ENCODE data around the gene NOP16. TPM values are rescaled to one million over a fixed set of nuclear protein-coding genes. Genes with fewer than 3 reads are reported as not detected.
A peak's percentile ranks its signal among the peaks of the same experiment; 100 is the strongest.

Gene NOP16
- total RNA-seq, 1 experiment from 2014 or later: 103 TPM

- Histone ChIP-seq H4K20me1 (ENCODE audit: low read length) (no peaks in the 10 kb centered on the region), H3K9me3 (ENCODE audit: low read length) (no peaks in the 10 kb centered on the region), H3K27ac (ENCODE audit: low read length) (no peak overlapping the region), H3K27me3 (ENCODE audit: low read length) (no peaks in the 10 kb centered on the region), H3K4me3 (ENCODE audit: low read length) (no peak overlapping the region), H3K4me2 (ENCODE audit: low read length) (peak overlapping the region; percentile 15; the same call in 1 of the 2 replicates), H2AFZ (ENCODE audit: low read length) (no peak overlapping the region), H3K9me2 (replicated peaks; ENCODE audit: low read length) (no peaks in the 10 kb centered on the region), H3K36me3 (ENCODE audit: low read depth, low read length) (peaks cover 5% of the 10 kb centered on the region), H3K79me2 (ENCODE audit: low read length) (0 out of 2 replicates have a peak, but pooled peaks cover 3% of the 10 kb centered on the region), H3F3A (ENCODE audit: low read length, unreplicated experiment) (no peaks in the 10 kb centered on the region), H3K9ac (ENCODE audit: low read length) (no peak overlapping the region), H3K4me1 (ENCODE audit: insufficient read depth, low read length) (peaks cover 25% of the 10 kb centered on the region)
- intact Hi-C loops (cut with micrococcal nuclease): no loop called here
- DNase-seq: peak; percentile 56
- CTCF ChIA-PET: no interaction called here
- TF ChIP-seq CTCF (conservative IDR thresholded peaks at IDR 0.05; ENCODE audit: low read depth, low read length) (no peak), EZH2phosphoT487 (IDR thresholded peaks at IDR 0.05; ENCODE audit: borderline replicate concordance, low read length) (no peak), EZH2 (IDR thresholded peaks at IDR 0.05; ENCODE audit: low read length, unreplicated experiment) (no peak)
- peak; percentile 82 for ATAC-seq
- no TSS peak for BruUV-seq (replicated peaks)
- POLR2A ChIA-PET (ENCODE audit: unreplicated experiment): no interaction called here
Observed at GRCh38 chr5:176400382-176401156, 12.2 kb upstream of the NOP16 start.

DNA sequence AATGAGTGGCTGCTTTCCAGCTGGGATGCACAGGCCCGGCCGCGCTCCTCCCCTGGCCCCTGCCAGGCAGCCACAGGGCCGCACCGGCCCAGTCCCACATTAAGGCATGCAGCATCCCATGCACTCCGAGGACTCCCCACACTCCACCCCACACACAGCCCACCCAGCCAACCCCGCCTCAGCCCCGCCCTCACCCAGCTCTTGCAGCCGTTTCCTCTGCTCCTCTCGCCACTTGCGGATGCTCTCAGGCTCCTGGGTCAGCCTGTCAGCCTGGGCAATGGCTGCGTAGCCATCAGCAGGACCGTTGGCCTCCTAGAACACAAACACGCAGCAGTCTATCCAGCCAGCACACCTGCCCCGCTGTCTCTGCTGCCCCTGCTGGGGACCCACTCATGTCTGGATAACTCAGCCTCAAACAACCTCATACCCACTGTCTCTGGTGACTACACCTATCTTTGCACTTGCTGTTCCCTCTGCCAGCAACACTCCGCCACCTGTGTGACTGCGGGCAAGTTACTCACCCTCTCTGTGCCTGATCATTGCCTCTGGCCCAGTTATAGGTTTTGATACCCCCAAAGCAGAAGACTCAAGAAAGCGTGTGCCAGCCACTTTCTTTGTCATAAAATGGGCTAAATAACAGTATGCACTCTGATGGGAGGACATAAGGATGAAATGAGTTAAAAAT, 9.5 kb upstream of the NOP16 start:
- H3F3A ChIP-seq (ENCODE audit: low read length, unreplicated experiment): no peaks in the 10 kb centered on the region
- H3K4me1 ChIP-seq (ENCODE audit: insufficient read depth, low read length): peaks cover 12% of the 10 kb centered on the region
- DNase-seq: no peak
- no peak overlapping the region for H3K4me3 ChIP-seq (ENCODE audit: low read length)
- no peaks in the 10 kb centered on the region for H3K27me3 ChIP-seq (ENCODE audit: low read length)
- CTCF ChIA-PET: no interaction called here
- no peak for ATAC-seq
- H2AFZ ChIP-seq (ENCODE audit: low read length): no peak overlapping the region
- POLR2A ChIA-PET (ENCODE audit: unreplicated experiment): no interaction called here
- intact Hi-C loops (cut with micrococcal nuclease): no loop called here
- no peaks in the 10 kb centered on the region for H4K20me1 ChIP-seq (ENCODE audit: low read length)
- no peaks in the 10 kb centered on the region for H3K9me2 ChIP-seq (replicated peaks; ENCODE audit: low read length)
- no peaks in the 10 kb centered on the region for H3K9me3 ChIP-seq (ENCODE audit: low read length)
- BruUV-seq (replicated peaks): no TSS peak
- H3K4me2 ChIP-seq (ENCODE audit: low read length): no peak overlapping the region
- no peak overlapping the region for H3K27ac ChIP-seq (ENCODE audit: low read length)
- TF ChIP-seq EZH2phosphoT487 (IDR thresholded peaks at IDR 0.05; ENCODE audit: borderline replicate concordance, low read length): no peak
- no peak for TF ChIP-seq EZH2 (IDR thresholded peaks at IDR 0.05; ENCODE audit: low read length, unreplicated experiment)
- no peak for TF ChIP-seq CTCF (conservative IDR thresholded peaks at IDR 0.05; ENCODE audit: low read depth, low read length)
- peaks cover 13% of the 10 kb centered on the region for H3K36me3 ChIP-seq (ENCODE audit: low read depth, low read length)
- H3K9ac ChIP-seq (ENCODE audit: low read length): no peak overlapping the region
- 0 out of 2 replicates have a peak, but pooled peaks cover 3% of the 10 kb centered on the region for H3K79me2 ChIP-seq (ENCODE audit: low read length)

DNA sequence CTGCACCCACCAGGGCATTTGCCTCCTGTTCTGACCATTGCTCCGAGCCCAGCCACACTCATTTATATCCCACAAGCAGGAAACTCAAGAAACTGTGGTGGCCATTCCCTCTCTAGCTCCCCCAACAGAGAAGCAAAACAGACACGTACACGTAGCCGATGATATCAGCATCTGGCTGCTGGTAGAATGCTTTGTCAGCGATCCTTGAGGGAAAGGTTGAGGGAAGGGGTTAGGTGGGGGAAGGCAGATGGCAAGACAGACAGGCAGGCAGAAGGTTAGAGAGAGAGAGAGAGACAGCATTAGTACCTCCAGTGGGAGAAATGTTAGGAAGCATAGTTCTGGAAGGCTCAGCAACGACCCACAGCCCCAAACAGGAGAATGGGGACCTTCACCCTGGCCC, 7.9 kb upstream of the NOP16 start:
- Histone ChIP-seq H3K79me2 (ENCODE audit: low read length) (no peaks in the 10 kb centered on the region), H2AFZ (ENCODE audit: low read length) (no peak overlapping the region), H3K9me2 (replicated peaks; ENCODE audit: low read length) (no peaks in the 10 kb centered on the region), H3K27ac (ENCODE audit: low read length) (no peak overlapping the region), H3K36me3 (ENCODE audit: low read depth, low read length) (peaks cover 19% of the 10 kb centered on the region), H3K9ac (ENCODE audit: low read length) (no peak overlapping the region), H4K20me1 (ENCODE audit: low read length) (no peaks in the 10 kb centered on the region), H3K9me3 (ENCODE audit: low read length) (no peaks in the 10 kb centered on the region), H3K27me3 (ENCODE audit: low read length) (no peaks in the 10 kb centered on the region), H3K4me3 (ENCODE audit: low read length) (no peak overlapping the region), H3F3A (ENCODE audit: low read length, unreplicated experiment) (no peaks in the 10 kb centered on the region), H3K4me1 (ENCODE audit: insufficient read depth, low read length) (peaks cover 12% of the 10 kb centered on the region), H3K4me2 (ENCODE audit: low read length) (no peak overlapping the region)
- no TSS peak for BruUV-seq (replicated peaks)
- intact Hi-C loops (cut with micrococcal nuclease): no loop called here
- TF ChIP-seq EZH2 (IDR thresholded peaks at IDR 0.05; ENCODE audit: low read length, unreplicated experiment) (no peak), CTCF (conservative IDR thresholded peaks at IDR 0.05; ENCODE audit: low read depth, low read length) (no peak), EZH2phosphoT487 (IDR thresholded peaks at IDR 0.05; ENCODE audit: borderline replicate concordance, low read length) (no peak)
- POLR2A ChIA-PET (ENCODE audit: unreplicated experiment): no interaction called here
- CTCF ChIA-PET: no interaction called here
- ATAC-seq (no peak), DNase-seq (no peak)

All from PC-3 (cell line).